Endothelial cell of umbilical vein (primary cell): ENCODE measurements around the gene ARHGDIA. TPM values are rescaled to one million over a fixed set of nuclear protein-coding genes. Genes with fewer than 3 reads are reported as not detected.

Experiments used
- BruUV-seq: library from RNA; stranded (reverse); fragments of 400-500 nt; replicated peaks from 2 replicates; lab custom pipeline; 2021; lab: Mats Ljungman, UMichigan
- CTCF ChIA-PET: fragments of 300-600, 350-600 bp; sonication (Branson Sonifier 250); formaldehyde crosslinking; loops from one replicate; lab custom pipeline; 2021; ENCODE audit warnings: antibody characterized with exemption, inconsistent platforms; lab: Charles Lee
- POLR2A ChIA-PET: fragments of 300-600, 350-600 bp; sonication (Branson Sonifier 250); formaldehyde crosslinking; loops from one replicate; lab custom pipeline; 2021; ENCODE audit warnings: antibody characterized with exemption, inconsistent platforms; lab: Charles Lee
- DNase-seq: peaks from one replicate; pipeline ENCODE4 v3.0.0-alpha.2; 2011; ENCODE audit warnings: low read depth, low spot score
- FAIRE-seq: peaks from 2 replicates; lab custom pipeline; 2011; peaks lifted over from hg19 to GRCh38; lab: Jason Lieb, UNC
- H2AFZ ChIP-seq: 2 replicates; pipeline ENCODE4 v1.6.0; 2012; ENCODE audit warnings: low read depth, low read length, control low read depth, inconsistent platforms
- H3K27ac ChIP-seq: 2 replicates; pipeline ENCODE4 v1.5.1; 2011; ENCODE audit warnings: low read depth, mild to moderate bottlenecking, control low read depth, low read length, moderate library complexity; ENCODE audit not compliant: insufficient read depth
- H3K27me3 ChIP-seq, 2 experiments: 2 replicates each; pipeline versions ENCODE4 v1.6.0 to v1.6.1; 2011; ENCODE audit warnings: low read length in 2 of 2, mixed read lengths in 1 of 2; ENCODE audit not compliant: control insufficient read depth in 2 of 2, insufficient read depth in 2 of 2
- H3K36me3 ChIP-seq, 2 experiments: 2 replicates in 1 of 2; 3 replicates in 1 of 2; pipeline ENCODE4 v1.5.1; 2011; ENCODE audit warnings: low read length in 2 of 2, mild to moderate bottlenecking in 1 of 2, moderate library complexity in 1 of 2; ENCODE audit not compliant: control insufficient read depth in 2 of 2, insufficient read depth in 2 of 2; ENCODE audit errors: extremely low read depth in 1 of 2
- H3K4me1 ChIP-seq: 3 replicates; pipeline ENCODE4 v1.5.1; 2011; ENCODE audit warnings: mild to moderate bottlenecking, low read length; ENCODE audit not compliant: control insufficient read depth, insufficient read depth; ENCODE audit errors: extremely low read depth
- H3K4me2 ChIP-seq: 2 replicates; pipeline ENCODE4 v1.6.1; 2011; ENCODE audit warnings: low read length, control low read depth, mixed read lengths; ENCODE audit not compliant: insufficient read depth
- H3K4me3 ChIP-seq, 3 experiments: fragments of 200-600 bp in 1 of 3; sonication (generic), shearing (Covaris generic) in 1 of 3; replicated peaks in 1 of 3; 2 replicates each; pipeline ENCODE4 v1.5.1; 2011 to 2016; ENCODE audit warnings: control low read depth in 3 of 3, low read length in 3 of 3, mild to moderate bottlenecking in 2 of 3, inconsistent platforms in 1 of 3, low read depth in 1 of 3, moderate library complexity in 1 of 3; ENCODE audit not compliant: insufficient read depth in 1 of 3
- H3K79me2 ChIP-seq: 2 replicates; pipeline ENCODE4 v1.6.0; 2012; ENCODE audit warnings: low read length, inconsistent platforms; ENCODE audit not compliant: control insufficient read depth, insufficient read depth
- H3K9ac ChIP-seq: replicated peaks from 2 replicates; pipeline ENCODE3; 2011; ENCODE audit warnings: low read length, control low read depth; ENCODE audit not compliant: insufficient read depth; ENCODE audit errors: extremely low read depth
- H3K9me1 ChIP-seq: replicated peaks from 3 replicates; pipeline ENCODE4 v1.6.0; 2011; ENCODE audit warnings: mild to moderate bottlenecking, low read length; ENCODE audit not compliant: control insufficient read depth, insufficient read depth; ENCODE audit errors: extremely low read depth
- H3K9me3 ChIP-seq: replicated peaks from 2 replicates; pipeline ENCODE4 v1.5.1; 2012; ENCODE audit warnings: low read length, inconsistent platforms; ENCODE audit not compliant: control insufficient read depth, insufficient read depth
- H4K20me1 ChIP-seq: replicated peaks from 2 replicates; pipeline ENCODE3; 2011; ENCODE audit warnings: mild to moderate bottlenecking, low read length; ENCODE audit not compliant: control insufficient read depth, insufficient read depth; ENCODE audit errors: extremely low read depth
- CTCF ChIP-seq, 2 donors: IDR thresholded peaks; 1 replicate in 1 of 2; 2 replicates in 1 of 2; pipeline ENCODE4 v1.5.1; 2011; ENCODE audit warnings: low read length in 2 of 2, mild to moderate bottlenecking in 2 of 2, moderate library complexity in 2 of 2, control low read depth in 1 of 2, inconsistent platforms in 1 of 2, low read depth in 1 of 2; ENCODE audit not compliant: insufficient read depth in 1 of 2; ENCODE audit errors: extremely low read depth in 1 of 2
- EZH2 ChIP-seq: IDR thresholded peaks from 2 replicates; pipeline ENCODE4 v1.6.1; 2012; ENCODE audit warnings: borderline replicate concordance, low read depth, mild to moderate bottlenecking, moderate library complexity, low read length, inconsistent platforms; ENCODE audit not compliant: severe bottlenecking
- FOS ChIP-seq: IDR thresholded peaks from 2 replicates; pipeline ENCODE4 v1.6.1; 2011; ENCODE audit warnings: mild to moderate bottlenecking, low read length, moderate library complexity, borderline replicate concordance; ENCODE audit not compliant: insufficient read depth
- GATA2 ChIP-seq: IDR thresholded peaks from 2 replicates; pipeline ENCODE4 v1.7.0; 2011; ENCODE audit warnings: low read depth, mild to moderate bottlenecking, moderate library complexity, mixed read lengths, low read length; ENCODE audit not compliant: insufficient read length, insufficient read depth
- JUN ChIP-seq: IDR thresholded peaks from 2 replicates; pipeline ENCODE4 v1.6.1; 2011; ENCODE audit warnings: borderline replicate concordance, low read depth; ENCODE audit not compliant: insufficient read length, insufficient read depth
- MAX ChIP-seq: IDR thresholded peaks from 2 replicates; pipeline ENCODE4 v1.6.1; 2011; ENCODE audit not compliant: insufficient read depth, insufficient read length
- MYC ChIP-seq: IDR thresholded peaks from one replicate; pipeline ENCODE4 v1.6.1; 2011; ENCODE audit warnings: mild to moderate bottlenecking, low read depth, low read length
- POLR2A ChIP-seq: IDR thresholded peaks from 2 replicates; pipeline ENCODE4 v1.6.1; 2012; ENCODE audit warnings: low read depth, mild to moderate bottlenecking, control low read depth, low read length
- dilution Hi-C: fragments of 300-500 bp; cut with MboI; formaldehyde crosslinking; loops from one replicate; pipeline ENCODE4 v1.15.0; 2019; ENCODE audit warnings: low sequenced_read_pairs; ENCODE audit not compliant: extremely low pct_ligation_motif_present
- intact Hi-C: fragments of 100-400 bp; cut with micrococcal nuclease; formaldehyde crosslinking; loops from one replicate; pipeline ENCODE4 v1.10.0; 2022
- polyA plus RNA-seq, 4 experiments: library from polyadenylated mRNA; depleted of rRNA in 3 of 4; stranded (reverse) in 3 of 4; unstranded in 1 of 4; fragments of >200 nt; gene quantifications; 2 replicates each; pipeline versions ENCODE4 v1.2.1 to v1.2.3, GENCODE V29; 2011 to 2012; ENCODE audit warnings: missing spikeins in 1 of 4
- total RNA-seq: library from RNA; stranded (reverse); gene quantifications from 2 replicates; pipeline ENCODE4 v1.2.3, GENCODE V29; 2021

The ARHGDIA gene
- total and polyA plus RNA-seq, 2 donors (not counting 3 experiments of a cell fraction or from before 2014, with no cell fraction given): 358 to 645 TPM

GRCh38 chr17:81912441-81913309 is 41.5 kb upstream of the ARHGDIA start:
- dilution Hi-C loops: no loop called here
- no peak overlapping the region for H3K4me3 ChIP-seq
- H3K4me1 ChIP-seq: peaks cover 12% of the 10 kb centered on the region
- peaks cover 7 to 24% of the 10 kb centered on the region in 2 experiments for H3K36me3 ChIP-seq
- H2AFZ ChIP-seq: no peak overlapping the region
- no peak overlapping the region for H3K9ac ChIP-seq
- H3K9me3 ChIP-seq: no peaks in the 10 kb centered on the region
- peaks cover 9% of the 10 kb centered on the region for H3K79me2 ChIP-seq
- DNase-seq: no peak
- H3K4me2 ChIP-seq: no peak overlapping the region
- TF ChIP-seq GATA2: no peak
- TF ChIP-seq FOS: no peak
- no peak for TF ChIP-seq POLR2A
- no peak for TF ChIP-seq MAX
- no peak for TF ChIP-seq CTCF (IDR thresholded peaks at IDR 0.05; ENCODE audit: extremely low read depth in 1 of 2, insufficient read depth in 1 of 2, low read depth in 1 of 2, low read length in 2 of 2)
- no peak for TF ChIP-seq EZH2
- TF ChIP-seq JUN: no peak
- TF ChIP-seq MYC: no peak
- intact Hi-C loops: no loop called here
- H3K27ac ChIP-seq: no peak overlapping the region
- H3K27me3 ChIP-seq: no peaks in the 10 kb centered on the region
- no peaks in the 10 kb centered on the region for H3K9me1 ChIP-seq
- ChIA-PET CTCF (interaction anchor here (1.0 kb wide), 1 partner anchor 15 kb away, joined by 3 read pairs; the partner anchor contains the start of gene MAFG), POLR2A (no interaction called here)
- no peaks in the 10 kb centered on the region for H4K20me1 ChIP-seq
- BruUV-seq: no TSS peak
- no peak for FAIRE-seq
